Fibroblast of lung (primary cell): ENCODE data around the gene PPP1R9B. TPM values are rescaled to one million over a fixed set of nuclear protein-coding genes. Genes with fewer than 3 reads are reported as not detected.

ENCODE experiments used
- DNase-seq, 2 donors: peaks; one replicate each; pipeline versions ENCODE4 v3.0.0 to v3.0.0-alpha.2; 2010; ENCODE audit warnings: low read depth in 2 of 2
- H2AFZ ChIP-seq: 2 replicates; pipeline ENCODE4 v1.5.1; 2012; ENCODE audit warnings: low read length, control low read depth, inconsistent platforms
- H3K27ac ChIP-seq: 2 replicates; pipeline ENCODE4 v1.5.1; 2011; ENCODE audit warnings: low read length, control low read depth; ENCODE audit not compliant: insufficient read depth
- H3K27me3 ChIP-seq: 2 replicates; pipeline ENCODE4 v1.5.1; 2011; ENCODE audit warnings: mild to moderate bottlenecking, low read length; ENCODE audit not compliant: control insufficient read depth, insufficient read depth
- H3K36me3 ChIP-seq: 2 replicates; pipeline ENCODE4 v1.5.1; 2011; ENCODE audit warnings: low read length; ENCODE audit not compliant: control insufficient read depth, insufficient read depth
- H3K4me1 ChIP-seq: 2 replicates; pipeline ENCODE4 v1.5.1; 2011; ENCODE audit warnings: low read length; ENCODE audit not compliant: control insufficient read depth, insufficient read depth; ENCODE audit errors: extremely low read depth
- H3K4me2 ChIP-seq: 2 replicates; pipeline ENCODE4 v1.5.1; 2011; ENCODE audit warnings: low read length, control low read depth; ENCODE audit not compliant: insufficient read depth; ENCODE audit errors: extremely low read depth
- H3K4me3 ChIP-seq, 4 experiments: fragments of 200-600 bp in 1 of 4; sonication (generic) in 1 of 4; replicated peaks in 1 of 4; 2 replicates each; pipeline ENCODE4 v1.5.1; 2011 to 2016; ENCODE audit warnings: low read length in 4 of 4, low read depth in 3 of 4, mild to moderate bottlenecking in 3 of 4, control low read depth in 2 of 4, inconsistent platforms in 1 of 4, mixed read lengths in 1 of 4; ENCODE audit not compliant: insufficient read depth in 1 of 4; ENCODE audit errors: control extremely low read depth in 1 of 4
- H3K79me2 ChIP-seq: 2 replicates; pipeline ENCODE4 v1.5.1; 2012; ENCODE audit warnings: mild to moderate bottlenecking, low read length, inconsistent platforms; ENCODE audit not compliant: control insufficient read depth, insufficient read depth
- H3K9ac ChIP-seq: 2 replicates; pipeline ENCODE4 v1.5.1; 2011; ENCODE audit warnings: mild to moderate bottlenecking, low read length, control low read depth; ENCODE audit not compliant: insufficient read depth
- H3K9me3 ChIP-seq: 2 replicates; pipeline ENCODE4 v1.5.1; 2012; ENCODE audit warnings: low read depth, low read length; ENCODE audit not compliant: control insufficient read depth, insufficient read depth
- H4K20me1 ChIP-seq: 2 replicates; pipeline ENCODE4 v1.5.1; 2011; ENCODE audit warnings: low read length; ENCODE audit not compliant: control insufficient read depth, insufficient read depth; ENCODE audit errors: extremely low read depth
- CTCF ChIP-seq, 2 donors: IDR thresholded peaks in 1 of 2; conservative IDR thresholded peaks in 1 of 2; 1 replicate in 1 of 2; 2 replicates in 1 of 2; pipeline ENCODE4 v1.5.1; 2011 to 2012; ENCODE audit warnings: low read length in 2 of 2, control low read depth in 1 of 2, inconsistent platforms in 1 of 2, low read depth in 1 of 2, mild to moderate bottlenecking in 1 of 2
- EZH2 ChIP-seq: IDR thresholded peaks from 2 replicates; pipeline ENCODE4 v1.5.1; 2012; ENCODE audit warnings: low read length, control low read depth, mild to moderate bottlenecking; ENCODE audit errors: missing control alignments
- polyA plus RNA-seq, 2 donors: library from polyadenylated mRNA; depleted of rRNA in 1 of 2; stranded (reverse) in 1 of 2; unstranded in 1 of 2; fragments of >200 nt; gene quantifications; 2 replicates each; pipeline ENCODE4 v1.2.1, GENCODE V29; 2011 to 2012; ENCODE audit warnings: missing spikeins in 1 of 2
- total RNA-seq: library from RNA; depleted of rRNA; stranded (reverse); fragments of >200 nt; gene quantifications from 2 replicates; pipeline ENCODE4 v1.2.1, GENCODE V29; 2014

The PPP1R9B gene
- total and polyA plus RNA-seq, 2 donors (not counting 1 experiment from before 2014, with no cell fraction given) = 22.1 to 41.5 TPM

- Histone ChIP-seq H2AFZ (no peak overlapping the region), H3K9ac (no peak overlapping the region)
- no peak for DNase-seq
Observed at GRCh38 chr17:50111673-50112655, 38.5 kb downstream of the PPP1R9B start.

GRCh38 chr17:50110591-50111349 is 39.7 kb downstream of the PPP1R9B start:
- H3K9me3 ChIP-seq = no peaks in the 10 kb centered on the region
- no peak overlapping the region for H3K4me2 ChIP-seq
- DNase-seq = no peak
- no peak overlapping the region for H2AFZ ChIP-seq
- TF ChIP-seq EZH2 (no peak), CTCF (conservative IDR thresholded peaks at IDR 0.05 in 1 of 2, IDR thresholded peaks at IDR 0.05 in 1 of 2; ENCODE audit: low read depth in 1 of 2, low read length in 2 of 2) (no peak)
- H3K4me3 ChIP-seq = no peak overlapping the region
- H3K27me3 ChIP-seq = no peaks in the 10 kb centered on the region
- H3K36me3 ChIP-seq = peaks cover 2% of the 10 kb centered on the region
- H3K79me2 ChIP-seq = no peaks in the 10 kb centered on the region
- no peaks in the 10 kb centered on the region for H4K20me1 ChIP-seq
- no peak overlapping the region for H3K9ac ChIP-seq
- no peak overlapping the region for H3K27ac ChIP-seq
- peaks cover 7% of the 10 kb centered on the region for H3K4me1 ChIP-seq

More at GRCh38 chr17:50111673-50112655, 38.5 kb downstream of the PPP1R9B start:
- TF ChIP-seq EZH2 (no peak), CTCF (conservative IDR thresholded peaks at IDR 0.05 in 1 of 2, IDR thresholded peaks at IDR 0.05 in 1 of 2; ENCODE audit: low read depth in 1 of 2, low read length in 2 of 2) (no peak)
- no peak overlapping the region for H3K4me2 ChIP-seq
- no peaks in the 10 kb centered on the region for H3K9me3 ChIP-seq
- H3K79me2 ChIP-seq = no peaks in the 10 kb centered on the region
- no peak overlapping the region for H3K4me3 ChIP-seq
- H4K20me1 ChIP-seq = no peaks in the 10 kb centered on the region
- peak overlapping the region; percentile 15 for H3K27ac ChIP-seq
- peaks cover 1% of the 10 kb centered on the region for H3K36me3 ChIP-seq
- H3K27me3 ChIP-seq = no peaks in the 10 kb centered on the region
- peaks cover 7% of the 10 kb centered on the region for H3K4me1 ChIP-seq

DNA sequence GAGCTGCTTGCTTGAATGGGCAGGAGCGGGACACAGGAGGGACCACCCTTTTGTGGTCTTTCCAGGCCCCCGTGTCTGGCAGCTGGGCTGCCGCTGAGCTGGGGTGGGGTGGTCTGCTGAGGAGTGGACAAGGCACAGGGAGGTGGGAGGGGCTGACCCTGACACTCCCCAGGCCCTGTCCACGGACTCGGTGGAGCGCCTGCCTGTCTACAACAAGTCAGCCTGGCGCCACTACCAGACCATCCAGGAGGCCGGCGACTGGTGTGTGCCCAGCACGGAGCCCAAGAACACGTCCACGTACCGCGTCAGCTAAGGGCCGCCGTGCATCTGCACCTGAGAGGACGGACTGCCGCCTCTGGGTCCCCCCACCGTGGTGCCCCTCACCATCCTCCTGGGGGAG is 40.7 kb downstream of the PPP1R9B start:
- peaks cover 2% of the 10 kb centered on the region for H3K36me3 ChIP-seq
- H4K20me1 ChIP-seq = no peaks in the 10 kb centered on the region
- no peaks in the 10 kb centered on the region for H3K27me3 ChIP-seq
- H3K27ac ChIP-seq = no peak overlapping the region
- peaks cover 7% of the 10 kb centered on the region for H3K4me1 ChIP-seq
- no peak for DNase-seq
- TF ChIP-seq CTCF (conservative IDR thresholded peaks at IDR 0.05 in 1 of 2, IDR thresholded peaks at IDR 0.05 in 1 of 2; ENCODE audit: low read depth in 1 of 2, low read length in 2 of 2) (no peak), EZH2 (no peak)
- no peak overlapping the region for H2AFZ ChIP-seq
- H3K4me2 ChIP-seq = no peak overlapping the region
- no peaks in the 10 kb centered on the region for H3K79me2 ChIP-seq
- no peak overlapping the region for H3K4me3 ChIP-seq
- no peaks in the 10 kb centered on the region for H3K9me3 ChIP-seq
- H3K9ac ChIP-seq = no peak overlapping the region
